IMR-90 (cell line): Measurements from ENCODE around the gene ENOX1.

Experiments used
- BHLHE40 ChIP-seq: fragments of 150-350 bp; IDR thresholded peaks from 2 replicates; pipeline ENCODE4 v1.6.1; 2016; ENCODE audit warnings: mild to moderate bottlenecking, low read depth, low read length
- CTCF ChIP-seq: conservative IDR thresholded peaks from 2 replicates; pipeline ENCODE4 v1.5.1; 2012; ENCODE audit warnings: mild to moderate bottlenecking, low read depth, low read length, improper control_type of control experiment
- MAZ ChIP-seq: IDR thresholded peaks from 2 replicates; pipeline ENCODE4 v1.6.1; 2012; ENCODE audit warnings: low read depth, mild to moderate bottlenecking, low read length, improper control_type of control experiment, moderate library complexity, borderline replicate concordance
- RAD21 ChIP-seq: IDR thresholded peaks from 2 replicates; pipeline ENCODE4 v1.6.1; 2012; ENCODE audit warnings: low read length, improper control_type of control experiment

GRCh38 chr13:43346427-43346826 lies 440.3 kb downstream of the ENOX1 start:
- TF ChIP-seq CTCF (no peak), BHLHE40 (no peak), MAZ (no peak), RAD21 (no peak)
